Large intestine (tissue), 3 donors: ENCODE data around the gene ZNF92. TPM values are rescaled to one million over a fixed set of nuclear protein-coding genes. Genes with fewer than 3 reads are reported as not detected.
"Not testable (repeated sequence)": the region's sequence is repeated elsewhere in the genome, so short reads cannot be mapped to it uniquely, and the experiment has no call there.

Experiments
- DNase-seq, 2 donors: peaks; one replicate each; pipeline versions ENCODE4 v3.0.0 to v3.0.0-alpha.2; 2013
- H3K27ac ChIP-seq: one replicate; pipeline ENCODE4 v1.5.1; 2013; ENCODE audit warnings: low read length
- H3K27me3 ChIP-seq: 2 replicates; pipeline ENCODE4 v1.6.1; 2013; ENCODE audit warnings: low read length; ENCODE audit not compliant: control insufficient read depth, insufficient read depth
- H3K36me3 ChIP-seq: 2 replicates; pipeline ENCODE4 v1.6.1; 2013; ENCODE audit warnings: low read length; ENCODE audit not compliant: control insufficient read depth, insufficient read depth
- H3K4me1 ChIP-seq: one replicate; pipeline ENCODE4 v1.6.1; 2013; ENCODE audit warnings: low read length; ENCODE audit not compliant: control insufficient read depth, insufficient read depth
- H3K4me3 ChIP-seq: one replicate; pipeline ENCODE4 v1.5.1; 2013; ENCODE audit warnings: low read length
- H3K9me3 ChIP-seq: one replicate; pipeline ENCODE4 v1.6.1; 2013; ENCODE audit warnings: mild to moderate bottlenecking, low read depth, low read length, moderate library complexity; ENCODE audit not compliant: control insufficient read depth
- WGBS: methylation state at CpG from one replicate; pipeline ENCODE4 v1.1.5; 2013; ENCODE audit warnings: low lambda C conversion rate; ENCODE audit not compliant: insufficient coverage; 5-methylcytosine and 5-hydroxymethylcytosine counted together
- polyA plus RNA-seq: library from polyadenylated mRNA; unstranded; fragments of 120-200 nt; gene quantifications from one replicate; pipeline ENCODE4 v1.2.1, GENCODE V29; 2013

The ZNF92 gene
- polyA plus RNA-seq, 1 donor: 12.4 TPM

- Histone ChIP-seq H3K27me3 (no peaks in the 10 kb centered on the region), H3K27ac (no peak overlapping the region), H3K4me3 (no peak overlapping the region), H3K9me3 (peaks cover 5% of the 10 kb centered on the region), H3K36me3 (no peaks in the 10 kb centered on the region), H3K4me1 (no peaks in the 10 kb centered on the region)
- 67% methylated on average over 1 of the region's 4 CpGs for WGBS
- no peak for DNase-seq
Measured at GRCh38 chr7:65444899-65445823, 71.5 kb downstream of the ZNF92 start.

DNA sequence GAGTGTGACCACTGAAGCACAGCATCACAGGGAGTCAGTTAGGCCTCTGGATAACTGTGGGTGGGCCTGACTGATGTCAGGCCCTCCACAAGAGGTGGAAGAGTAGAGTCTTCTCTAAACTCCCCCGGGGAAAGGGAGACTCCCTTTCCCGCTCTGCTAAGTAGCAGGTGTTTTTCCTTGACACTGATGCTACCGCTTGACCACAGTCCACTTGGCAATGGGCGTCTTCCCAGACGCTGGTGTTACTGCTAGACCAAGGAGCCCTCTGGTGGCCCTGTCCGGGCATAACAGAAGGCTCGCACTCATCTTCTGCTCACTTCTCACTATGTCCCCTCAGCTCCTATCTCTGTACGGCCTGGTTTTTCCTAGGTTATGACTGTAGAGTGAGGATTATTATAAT is 73.4 kb downstream of the ZNF92 start:
- not testable (repeated sequence) for H3K9me3 ChIP-seq, H3K27me3 ChIP-seq, H3K36me3 ChIP-seq, H3K4me3 ChIP-seq, H3K27ac ChIP-seq, H3K4me1 ChIP-seq, DNase-seq
- 60% methylated on average over 1 of the region's 8 CpGs for WGBS

DNA sequence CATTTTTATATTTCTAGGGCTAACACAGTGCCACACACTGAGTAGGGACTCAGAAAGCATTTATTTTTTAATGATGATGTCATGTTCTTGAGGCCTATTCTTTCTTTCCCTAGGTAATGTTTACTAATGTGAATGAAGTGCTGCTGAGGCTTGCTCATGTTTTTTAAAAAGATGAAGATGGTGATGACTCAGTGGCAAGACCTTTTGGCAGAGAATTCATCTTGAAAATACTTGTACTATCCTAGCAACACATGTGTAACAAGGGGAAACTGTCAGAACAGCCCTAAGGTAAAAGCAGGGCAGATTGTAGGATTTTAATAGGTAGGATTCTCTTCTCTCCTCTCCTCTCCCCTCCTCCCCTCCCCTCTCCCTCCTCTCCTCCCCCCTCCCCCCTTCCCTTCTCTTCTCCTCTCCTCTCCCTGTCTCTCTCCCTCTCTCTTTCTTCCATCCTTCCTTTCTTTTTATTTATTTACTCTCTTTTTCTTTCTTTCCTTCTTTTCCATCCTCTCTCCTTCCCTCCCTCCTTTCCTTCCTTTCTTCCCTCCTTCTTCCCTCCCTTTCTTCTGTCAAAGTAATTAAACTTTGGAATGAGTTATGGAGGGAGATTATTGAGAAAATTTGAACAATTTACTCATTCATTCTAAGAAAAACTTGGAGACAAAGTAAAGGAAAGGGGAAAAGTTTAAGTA is 75.3 kb downstream of the ZNF92 start:
- Histone ChIP-seq H3K9me3 (peaks cover 5% of the 10 kb centered on the region), H3K27ac (no peak overlapping the region), H3K27me3 (no peaks in the 10 kb centered on the region), H3K4me1 (no peaks in the 10 kb centered on the region), H3K36me3 (no peaks in the 10 kb centered on the region), H3K4me3 (no peak overlapping the region)
- DNase-seq: no peak

DNA sequence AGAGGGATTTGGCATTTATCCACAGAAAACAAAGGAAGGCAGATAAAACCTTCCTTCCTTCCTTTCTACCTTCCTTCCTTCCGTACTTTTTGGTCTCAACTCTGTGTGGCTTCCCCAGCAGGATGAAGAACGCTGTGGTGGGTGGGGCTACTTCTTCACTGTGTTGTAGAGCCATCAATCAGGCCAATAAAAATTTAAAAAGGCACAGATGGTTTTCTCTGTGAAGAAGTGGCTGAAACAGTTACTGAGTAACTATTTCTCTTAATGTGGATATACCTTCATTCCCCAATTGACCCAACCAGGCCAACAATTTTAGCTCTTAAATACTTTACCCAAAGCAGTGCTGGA is 75.8 kb downstream of the ZNF92 start:
- Histone ChIP-seq H3K36me3 (no peaks in the 10 kb centered on the region), H3K27ac (no peak overlapping the region), H3K9me3 (peaks cover 5% of the 10 kb centered on the region), H3K4me1 (no peaks in the 10 kb centered on the region), H3K27me3 (no peaks in the 10 kb centered on the region), H3K4me3 (no peak overlapping the region)
- WGBS: no CpG with 5 or more reads among the region's 2 CpGs
- DNase-seq: no peak
